8988T (cell line): ENCODE results near the gene SLC25A18.

Experiments used
- DNase-seq: peaks from one replicate; pipeline ENCODE4 v3.0.0; 2011

SLC25A18 gene

GRCh38 chr22:17570851-17571631, 7.7 kb downstream of the SLC25A18 start:
- DNase-seq: no peak

GRCh38 chr22:17575151-17575550, 11.9 kb downstream of the SLC25A18 start:
- no peak for DNase-seq

GRCh38 chr22:17575681-17576080, 12.4 kb downstream of the SLC25A18 start:
- no peak for DNase-seq

GRCh38 chr22:17576470-17576869, 13.2 kb downstream of the SLC25A18 start:
- DNase-seq: no peak

- no peak for DNase-seq
Measured at GRCh38 chr22:17578136-17578754, 14.9 kb downstream of the SLC25A18 start.

- DNase-seq: no peak
Measured at GRCh38 chr22:17579535-17579981, 16.3 kb downstream of the SLC25A18 start.

GRCh38 chr22:17580441-17581031, 17.2 kb downstream of the SLC25A18 start:
- DNase-seq: no peak

- DNase-seq: no peak
Measured at GRCh38 chr22:17581056-17581455, 17.8 kb downstream of the SLC25A18 start.

GRCh38 chr22:17581631-17582030, 18.3 kb downstream of the SLC25A18 start:
- no peak for DNase-seq

- DNase-seq: no peak
Measured at GRCh38 chr22:17583151-17583550, 19.9 kb downstream of the SLC25A18 start.

- DNase-seq: no peak
Measured at GRCh38 chr22:17586831-17587440, 23.6 kb downstream of the SLC25A18 start.

- DNase-seq: no peak
Measured at GRCh38 chr22:17587629-17588028, 24.3 kb downstream of the SLC25A18 start.

- no peak for DNase-seq
Measured at GRCh38 chr22:17588606-17589005, 25.3 kb downstream of the SLC25A18 start.

GRCh38 chr22:17589810-17590375, 26.6 kb downstream of the SLC25A18 start:
- no peak for DNase-seq

GRCh38 chr22:17590586-17590985, 27.3 kb downstream of the SLC25A18 start:
- no peak for DNase-seq

GRCh38 chr22:17592201-17592600, 28.9 kb downstream of the SLC25A18 start:
- DNase-seq: no peak

- DNase-seq: no peak
Measured at GRCh38 chr22:17596226-17596625, 32.9 kb downstream of the SLC25A18 start.

- DNase-seq: no peak
Measured at GRCh38 chr22:17597217-17597616, 33.9 kb downstream of the SLC25A18 start.

- no peak for DNase-seq
Measured at GRCh38 chr22:17598318-17598717, 35.0 kb downstream of the SLC25A18 start.

GRCh38 chr22:17601031-17601430, 37.7 kb downstream of the SLC25A18 start:
- DNase-seq: no peak

GRCh38 chr22:17603668-17604067, 40.4 kb downstream of the SLC25A18 start:
- no peak for DNase-seq

GRCh38 chr22:17606496-17606895, 43.2 kb downstream of the SLC25A18 start:
- DNase-seq: no peak

- no peak for DNase-seq
Measured at GRCh38 chr22:17607891-17608521, 44.7 kb downstream of the SLC25A18 start.
